ENCODE data around the gene TEAD4.

Gene TEAD4

DNA sequence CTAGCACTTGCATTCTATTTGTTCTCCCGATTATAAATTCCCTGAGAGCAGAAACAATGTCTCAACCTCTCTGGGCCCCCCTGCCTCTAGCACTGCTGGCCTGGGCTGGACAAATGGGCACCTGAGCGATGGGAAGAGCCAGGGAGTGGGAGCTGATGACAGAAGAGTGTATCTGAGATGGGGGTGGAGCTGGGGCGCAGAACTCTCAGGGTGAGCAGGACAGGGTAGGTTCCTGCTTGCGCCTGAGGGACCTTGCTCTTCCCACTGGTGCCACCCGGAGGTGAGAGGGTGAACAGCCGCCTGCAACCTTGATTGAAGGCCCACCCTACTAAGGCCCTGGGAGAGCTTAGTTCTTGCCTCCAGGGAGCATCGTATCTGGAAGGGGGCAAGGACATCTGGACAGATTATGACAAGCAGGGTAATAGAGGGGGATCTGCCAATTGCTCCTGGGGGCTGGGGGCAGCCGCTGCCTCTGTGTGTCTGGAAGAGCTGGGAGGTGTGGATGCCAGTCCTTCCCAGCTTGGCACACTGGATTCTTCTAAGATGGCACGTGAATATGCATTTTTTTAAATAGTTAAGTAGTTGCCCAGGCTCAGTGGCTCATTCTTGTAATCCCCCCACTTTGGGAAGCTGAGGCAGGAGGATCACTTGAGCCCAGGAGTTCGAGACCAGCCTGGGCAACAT, 75.0 kb downstream of the TEAD4 start:
- no peak for DNase-seq

DNA sequence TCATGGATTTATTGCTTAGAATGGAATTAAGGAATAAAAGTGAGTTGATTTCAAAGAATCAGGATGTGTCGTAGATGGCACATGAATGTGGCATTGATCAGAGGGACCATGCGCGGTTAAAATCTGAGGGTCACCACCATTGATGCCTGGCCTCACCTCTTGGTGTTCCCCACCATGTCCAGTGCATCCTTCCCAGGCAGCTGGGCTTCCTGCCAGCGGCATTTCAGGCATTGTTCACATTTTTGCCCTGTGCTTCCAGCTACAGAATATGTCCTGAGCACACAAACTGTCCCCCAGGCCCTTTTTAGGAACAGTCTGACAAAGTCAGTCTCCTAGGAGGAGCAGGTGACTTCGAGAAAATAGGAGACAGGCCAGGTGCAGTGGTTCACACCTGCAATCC, 76.0 kb downstream of the TEAD4 start:
- DNase-seq = no peak

DNA sequence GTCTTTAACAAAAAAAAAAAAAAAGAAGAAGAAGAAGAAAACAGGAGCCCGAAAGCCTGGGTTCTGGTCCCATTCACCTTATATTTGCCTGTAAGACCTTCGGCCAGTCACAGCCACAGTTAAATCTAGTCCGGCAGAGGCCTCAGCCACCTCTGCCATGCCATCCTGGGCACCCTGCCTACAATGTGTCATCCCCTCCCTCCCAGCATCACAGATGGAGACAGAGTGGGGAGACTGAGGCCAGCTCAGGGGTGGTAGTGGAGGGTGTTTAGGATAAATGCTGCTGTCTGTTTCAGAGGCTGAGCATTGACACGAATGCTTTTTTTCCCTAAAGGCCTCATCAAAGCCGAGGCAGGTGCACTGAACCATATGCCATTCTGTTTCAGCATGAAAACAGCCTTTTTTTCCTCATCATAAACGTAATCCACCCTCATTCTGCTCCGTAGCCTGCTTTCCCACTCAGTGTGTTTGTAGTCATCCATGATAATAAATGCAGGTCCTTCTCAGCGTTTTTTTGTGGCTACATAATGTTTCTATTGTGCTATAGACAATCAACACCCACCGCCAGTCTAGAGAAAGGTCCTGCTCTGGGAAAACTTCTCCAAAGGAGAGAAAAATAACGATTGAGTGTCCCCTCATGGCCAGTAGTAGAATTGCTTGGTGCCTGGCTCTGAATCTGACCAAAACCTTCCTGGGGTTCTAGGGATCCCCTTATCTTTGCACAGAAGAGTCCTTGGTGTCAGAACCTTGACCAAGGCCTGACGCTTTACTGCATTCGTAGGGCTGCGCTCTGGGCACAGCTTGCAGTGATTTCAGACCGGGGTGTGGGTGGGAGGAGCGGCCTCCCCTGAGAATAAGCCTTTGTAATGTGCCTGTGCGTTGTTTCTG, 76.9 kb downstream of the TEAD4 start:
- no peak for DNase-seq

DNA sequence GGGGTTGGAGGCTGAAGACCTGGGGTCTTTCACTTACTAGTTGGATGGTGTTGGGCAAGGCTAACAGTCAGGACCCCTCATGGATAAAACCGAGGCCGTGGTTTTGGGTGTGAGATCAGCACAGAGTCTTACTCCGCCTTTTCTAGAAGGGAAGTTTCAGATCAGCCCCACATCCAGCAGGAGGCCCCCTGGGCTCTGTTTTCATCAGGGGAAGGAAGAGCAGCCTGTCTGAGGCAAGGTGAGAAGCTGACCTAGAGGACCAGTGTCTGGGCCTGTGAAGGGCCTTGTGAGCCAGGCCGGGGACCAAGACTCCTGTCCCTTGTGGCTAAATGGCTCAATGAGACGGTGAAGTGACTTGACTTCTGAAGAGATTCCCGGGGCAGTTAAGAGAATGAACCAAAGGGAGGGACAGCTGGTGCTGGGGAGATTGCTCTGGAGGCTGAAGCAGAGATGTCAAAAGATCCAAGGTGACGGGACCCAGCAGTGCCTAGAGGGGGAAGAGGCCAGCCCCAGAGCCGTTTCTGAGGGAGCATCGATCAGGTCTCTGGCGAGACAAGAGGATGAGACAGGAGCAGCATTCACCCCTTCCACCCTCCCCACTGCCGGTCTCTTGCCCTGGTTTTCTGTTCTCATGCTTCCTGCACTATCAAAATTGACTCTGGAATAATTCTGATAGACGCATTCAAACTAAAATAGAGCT, 77.9 kb downstream of the TEAD4 start:
- DNase-seq = no peak

DNA sequence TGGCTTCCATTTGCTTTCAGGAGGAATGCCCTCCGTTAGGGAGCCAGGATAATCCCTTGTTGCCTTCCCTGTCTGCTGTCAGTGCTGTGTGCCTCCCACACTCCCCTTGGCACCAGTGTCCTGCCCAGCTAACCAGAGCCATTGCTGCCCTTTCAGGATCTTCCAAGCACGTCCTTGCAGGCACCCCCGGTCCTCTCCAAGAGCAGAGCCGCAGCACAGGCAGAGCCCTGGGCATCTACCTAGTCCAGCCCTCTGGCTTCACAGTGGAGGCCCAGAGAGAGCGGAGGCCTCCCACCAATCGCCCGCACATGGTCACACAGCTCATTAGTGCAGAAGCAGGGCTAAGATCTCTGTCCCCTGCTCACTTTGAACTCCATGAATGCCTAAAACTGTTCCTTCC, 79.0 kb downstream of the TEAD4 start:
- no peak for DNase-seq

DNA sequence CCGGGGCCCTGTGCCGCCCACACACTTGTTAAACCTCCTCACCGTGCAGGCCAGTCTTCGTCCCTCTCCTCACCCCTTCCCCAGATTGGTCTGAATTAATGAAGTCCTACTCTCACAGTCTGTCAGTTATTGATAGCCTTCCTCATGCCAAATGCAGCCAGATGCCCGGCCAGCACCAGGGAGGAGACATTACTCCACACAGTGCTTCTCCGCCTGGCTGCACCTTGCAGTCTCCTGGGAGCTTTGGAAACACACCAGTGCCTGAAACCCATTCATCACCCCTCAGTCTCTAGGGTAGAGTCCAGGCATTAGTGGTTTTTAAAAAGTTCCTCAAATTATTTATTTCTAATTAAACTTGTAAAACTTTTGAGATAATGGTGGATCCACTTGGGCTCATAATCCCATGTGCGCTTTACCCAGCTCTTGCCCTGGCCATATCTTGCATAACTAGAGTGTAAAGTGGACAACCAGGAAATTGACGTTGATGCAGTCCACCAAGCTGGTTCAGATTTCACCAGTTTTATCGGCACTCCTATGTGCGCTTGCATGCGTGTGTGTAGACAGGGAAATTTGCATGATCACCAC, 79.8 kb downstream of the TEAD4 start:
- DNase-seq = no peak

DNA sequence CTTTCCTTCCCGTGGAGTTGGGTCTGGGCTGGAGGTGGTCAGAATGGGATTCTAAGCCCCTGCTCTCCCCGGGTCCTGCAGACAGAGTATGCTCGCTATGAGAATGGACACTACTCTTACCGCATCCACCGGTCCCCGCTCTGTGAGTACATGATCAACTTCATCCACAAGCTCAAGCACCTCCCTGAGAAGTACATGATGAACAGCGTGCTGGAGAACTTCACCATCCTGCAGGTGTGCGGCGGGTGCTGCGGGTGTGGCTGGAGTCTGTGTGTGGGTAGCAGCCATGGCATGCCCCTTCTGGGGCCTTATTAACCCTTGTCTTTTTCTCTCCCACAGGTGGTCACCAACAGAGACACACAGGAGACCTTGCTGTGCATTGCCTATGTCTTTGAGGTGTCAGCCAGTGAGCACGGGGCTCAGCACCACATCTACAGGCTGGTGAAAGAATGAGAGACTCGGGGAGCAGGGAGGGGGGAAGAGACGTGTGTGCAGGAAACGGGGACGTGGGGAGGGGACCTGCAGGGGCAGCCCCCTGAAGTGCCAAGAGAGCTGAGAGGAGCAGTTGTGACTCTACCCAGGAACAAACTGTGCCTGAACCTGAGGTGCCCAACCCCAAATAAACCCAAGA, 80.9 kb downstream of the TEAD4 start:
- DNase-seq = no peak

DNA sequence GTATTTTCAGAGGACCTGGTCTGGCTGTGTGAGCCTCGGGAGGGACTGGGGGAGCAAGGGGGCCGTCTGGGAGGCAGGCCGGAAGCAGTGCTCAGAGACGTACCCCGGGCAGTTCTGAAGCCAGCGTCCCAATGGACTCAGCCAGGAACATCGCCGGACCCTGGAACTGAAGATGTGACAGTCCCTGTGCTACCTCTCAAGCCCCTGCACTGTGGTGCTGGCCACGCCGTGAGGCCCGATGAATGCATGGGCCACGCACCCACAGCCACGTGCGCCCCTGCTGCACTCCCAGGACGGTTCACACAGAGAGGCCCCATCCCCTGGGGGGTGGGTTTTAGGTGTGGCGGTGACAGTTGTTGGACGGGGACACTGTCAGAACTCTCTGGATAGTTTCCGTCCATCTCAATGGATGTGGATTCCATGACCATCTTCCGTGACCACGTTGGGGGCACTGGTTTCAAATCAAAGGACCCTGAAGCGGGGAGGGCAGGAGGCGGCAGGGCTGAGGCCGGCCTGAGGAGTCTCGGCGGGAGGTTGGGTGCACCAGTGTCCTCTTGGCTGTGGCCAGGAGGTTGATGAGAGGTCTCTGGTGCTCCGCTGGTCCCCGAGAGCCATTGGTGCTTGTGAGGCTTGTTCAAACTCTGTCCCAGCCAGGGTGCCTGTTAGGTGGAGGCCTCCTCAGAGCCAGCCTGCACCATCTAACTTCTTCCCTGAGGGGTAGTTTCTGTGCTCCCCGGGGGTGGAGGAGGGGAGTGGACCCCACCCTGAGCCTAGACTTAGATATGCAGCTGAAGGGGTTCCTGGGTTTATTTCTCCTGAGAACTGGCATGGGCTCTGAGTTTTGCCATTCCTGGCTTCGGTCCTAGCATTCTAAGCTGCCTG, 81.7 kb downstream of the TEAD4 start:
- DNase-seq = no peak

DNA sequence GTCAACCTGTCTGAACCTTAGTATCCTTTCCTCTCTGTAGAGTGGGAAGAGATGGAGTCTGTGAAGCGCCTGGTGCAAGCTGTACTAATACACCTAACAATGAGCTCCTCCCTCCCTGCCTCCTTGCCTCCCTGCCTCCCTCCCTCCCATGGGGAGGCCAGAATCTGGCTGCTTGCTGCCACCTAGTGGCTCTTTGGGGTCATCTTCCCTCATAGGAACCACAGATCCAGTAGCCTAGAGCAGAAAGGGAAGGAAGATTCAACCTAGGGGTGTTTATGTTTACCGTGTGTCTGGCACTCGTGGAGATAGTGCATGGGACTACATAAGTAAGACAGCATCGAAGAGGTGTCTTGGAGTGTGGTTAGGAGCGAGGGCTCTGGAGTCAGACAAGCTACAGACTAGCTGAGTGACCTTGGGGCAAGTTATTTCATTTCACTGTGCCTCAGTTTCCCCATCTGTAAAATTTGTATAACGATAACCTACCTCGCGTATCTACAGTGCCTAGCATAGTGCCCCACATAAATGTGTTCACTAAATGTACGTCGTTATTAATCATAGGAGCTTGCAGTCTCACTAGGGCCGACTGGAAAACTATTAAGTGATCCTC, 82.5 kb downstream of the TEAD4 start:
- no peak for DNase-seq

DNA sequence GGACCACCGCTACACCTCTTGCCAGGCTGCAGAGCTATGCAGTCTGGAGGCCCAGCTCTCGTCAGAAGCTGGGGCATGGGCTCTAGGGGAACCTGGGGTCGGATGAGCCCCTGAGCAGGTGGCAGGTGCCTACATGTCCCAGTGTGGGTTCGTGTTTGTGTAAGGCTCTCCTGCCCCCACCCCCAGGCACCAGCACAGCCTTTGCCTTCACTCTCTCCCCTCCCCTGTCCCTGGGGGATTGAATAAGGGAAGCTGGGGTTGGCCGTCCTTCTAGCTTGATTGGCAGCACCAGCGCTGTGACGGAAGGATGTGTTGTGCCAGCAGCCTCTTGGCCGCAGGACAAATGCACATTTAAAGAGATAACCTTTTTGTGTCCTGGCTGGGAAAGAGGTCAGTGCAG, 83.2 kb downstream of the TEAD4 start:
- DNase-seq = no peak

DNA sequence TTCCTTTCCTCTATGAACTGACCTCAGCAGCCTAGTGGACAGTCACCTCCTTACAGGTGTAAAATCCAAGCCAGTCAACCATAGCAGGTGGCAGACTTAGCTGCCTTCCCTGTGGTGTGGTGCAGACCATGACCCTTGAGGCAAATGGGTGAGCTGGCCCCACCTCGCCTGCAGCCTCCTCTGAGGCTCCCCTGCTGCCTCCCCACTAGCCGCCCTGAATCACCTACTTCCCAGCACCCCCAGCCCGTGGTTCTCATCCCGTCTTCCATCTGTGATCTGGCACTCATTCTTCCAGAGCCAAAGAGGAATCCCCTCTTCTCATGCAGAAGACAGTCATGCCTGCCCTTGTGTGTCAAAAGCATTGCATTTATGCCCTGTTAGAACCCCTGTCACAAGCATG, 83.6 kb downstream of the TEAD4 start:
- DNase-seq = no peak

DNA sequence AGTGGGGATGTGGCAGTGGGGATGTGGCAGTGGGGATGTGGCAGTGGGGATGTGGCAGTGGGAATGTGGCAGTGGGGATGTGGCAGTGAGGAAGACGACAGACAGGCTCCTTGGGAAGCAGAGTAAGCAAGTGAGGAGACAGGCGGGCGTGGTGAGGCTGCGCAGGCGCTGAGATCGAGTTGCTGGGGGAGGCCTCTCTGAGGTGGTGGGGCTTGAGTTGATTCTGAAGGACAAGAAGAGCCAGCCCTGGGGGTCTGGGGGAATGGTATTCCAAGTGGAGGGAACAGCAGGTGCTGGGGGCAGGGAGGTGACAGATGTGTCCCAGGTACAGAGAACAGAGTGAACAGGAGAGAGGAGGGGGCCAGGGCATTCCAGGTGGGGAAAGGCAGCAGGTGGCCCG, 84.2 kb downstream of the TEAD4 start:
- no peak for DNase-seq

DNA sequence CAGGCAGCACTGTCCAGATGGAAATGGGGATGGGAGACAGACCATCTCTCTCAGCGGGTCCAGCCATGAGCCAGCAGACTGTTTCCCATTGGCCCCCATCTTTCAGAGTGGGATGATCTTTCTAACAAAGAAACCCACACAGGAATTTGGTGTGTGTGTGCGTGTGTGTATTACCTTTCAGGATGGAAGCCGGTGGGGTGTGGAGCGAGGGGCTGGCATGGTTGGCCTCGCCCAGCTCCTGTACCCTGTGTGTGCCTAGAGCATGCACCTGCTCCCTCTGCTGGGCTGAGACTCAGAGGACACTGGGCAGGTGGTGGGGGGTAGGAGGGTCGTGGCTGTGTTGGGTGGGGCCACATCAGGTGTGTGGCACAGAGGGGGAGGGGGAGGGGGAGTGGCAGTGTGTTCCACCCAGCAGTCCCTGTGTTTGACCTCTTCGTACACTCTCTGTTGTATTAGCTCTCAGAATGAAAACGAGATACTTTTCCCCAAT, 85.0 kb downstream of the TEAD4 start:
- DNase-seq = no peak

DNA sequence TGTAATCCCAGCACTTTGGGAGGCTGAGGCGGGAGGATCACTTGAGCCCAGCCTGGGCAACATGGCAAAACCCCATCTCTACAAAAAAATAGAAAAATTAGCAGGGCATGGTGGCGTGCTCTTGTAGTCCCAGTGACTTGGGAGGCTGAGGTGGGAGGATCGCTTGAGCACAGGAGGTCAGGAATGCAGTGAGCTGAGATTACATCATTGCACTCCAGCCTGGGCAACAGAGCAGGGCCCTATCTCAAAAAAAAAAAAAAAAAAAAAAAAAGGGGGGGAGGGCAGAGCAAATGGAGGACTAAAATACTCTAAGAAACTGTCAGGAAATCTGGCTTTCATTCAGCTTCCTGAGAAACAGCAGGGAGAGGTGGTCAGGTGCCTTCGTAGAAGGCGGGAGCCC, 86.3 kb downstream of the TEAD4 start:
- no peak for DNase-seq

DNA sequence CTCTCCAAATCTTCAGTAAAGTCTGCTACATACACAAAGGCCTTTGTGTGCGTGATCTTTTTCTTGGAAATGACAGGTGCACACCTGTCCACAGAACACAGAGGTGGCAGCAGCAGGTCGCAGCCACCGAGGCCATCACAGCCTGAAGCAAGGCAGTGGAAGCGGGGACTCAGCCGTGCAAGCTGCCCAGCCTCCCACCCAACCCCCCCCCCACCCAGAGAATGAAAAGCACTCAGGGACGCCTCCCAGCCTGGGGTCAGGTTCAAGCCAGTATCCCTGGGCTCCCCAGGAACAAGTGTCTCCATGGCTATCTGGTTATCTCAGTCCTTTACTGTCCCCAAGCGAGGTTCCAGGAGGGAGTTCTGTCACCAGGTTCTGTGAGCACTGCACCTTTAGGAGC, 86.8 kb downstream of the TEAD4 start:
- no peak for DNase-seq

DNA sequence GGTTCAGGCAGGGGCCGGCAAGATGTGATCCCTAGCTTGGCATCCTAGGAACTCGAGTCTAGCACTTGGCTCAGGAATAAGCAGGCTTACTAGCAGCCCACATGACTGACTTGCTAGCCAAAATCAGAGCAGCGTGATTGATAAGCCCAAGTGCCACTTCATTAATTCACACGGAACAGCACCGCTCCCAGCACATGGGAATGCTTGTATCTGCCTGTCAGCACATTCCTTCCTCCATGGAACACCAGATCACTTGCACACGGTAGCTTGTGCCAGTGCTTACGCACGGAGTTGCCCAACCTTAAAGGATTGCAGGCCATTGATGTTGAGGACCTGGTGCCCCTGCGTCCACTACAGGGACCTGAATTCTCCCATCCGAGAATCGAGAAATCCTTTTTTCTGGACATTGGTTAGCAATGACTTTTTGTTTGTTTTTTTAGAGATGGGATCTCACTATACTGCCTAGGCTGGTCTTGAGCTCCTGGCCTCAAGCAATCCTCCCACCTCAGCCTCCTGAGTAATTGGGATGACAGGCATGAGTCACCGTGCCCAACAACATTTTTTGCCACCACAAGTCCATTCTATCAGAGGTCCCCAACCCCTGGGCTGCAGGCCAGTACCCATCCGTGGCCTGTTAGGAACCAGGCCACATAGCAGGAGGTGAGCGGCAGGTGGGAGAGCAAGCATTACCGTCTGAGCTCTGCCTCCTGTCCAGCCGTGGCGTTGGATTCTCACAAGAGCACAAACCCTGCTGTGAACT, 87.4 kb downstream of the TEAD4 start:
- DNase-seq = no peak

DNA sequence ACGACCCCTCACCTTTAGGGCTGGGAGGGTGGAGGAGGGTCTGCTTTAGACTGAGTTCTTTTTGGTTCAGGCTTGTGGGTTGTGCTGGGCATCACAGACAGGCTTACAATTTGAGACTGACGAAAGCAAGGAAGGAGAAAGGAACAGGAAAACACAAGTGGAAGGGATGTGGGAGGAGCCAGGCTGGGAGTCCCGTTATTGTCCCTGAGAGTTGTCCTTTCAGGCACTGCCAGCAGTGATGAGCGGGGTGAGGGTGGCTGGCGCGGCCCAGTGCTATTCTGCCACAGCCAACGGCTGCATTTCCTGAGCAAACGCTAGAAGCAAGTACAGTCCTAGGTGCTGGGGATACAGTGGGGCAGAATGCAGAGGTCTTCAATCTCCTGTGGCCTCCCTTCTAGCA, 88.8 kb downstream of the TEAD4 start:
- DNase-seq = no peak

DNA sequence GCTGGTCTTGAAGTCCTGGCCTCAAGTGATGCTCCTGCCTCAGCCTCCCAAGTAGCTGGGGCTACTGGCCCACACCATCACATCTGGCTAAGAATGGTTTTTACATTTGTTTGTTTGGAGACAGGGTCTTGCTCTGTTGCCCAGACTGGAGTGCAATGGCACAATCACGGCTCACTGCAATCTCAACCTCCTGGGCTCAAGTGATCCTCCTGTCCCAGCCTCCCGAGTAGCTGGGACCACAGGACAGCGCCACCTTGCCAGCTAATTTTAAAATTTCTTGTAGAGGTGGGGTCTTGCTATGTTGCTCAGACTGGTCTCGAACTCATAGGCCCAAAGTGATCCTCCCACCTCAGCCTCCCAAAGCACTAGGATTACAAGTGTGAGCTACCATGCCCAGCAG, 89.3 kb downstream of the TEAD4 start:
- no peak for DNase-seq

DNA sequence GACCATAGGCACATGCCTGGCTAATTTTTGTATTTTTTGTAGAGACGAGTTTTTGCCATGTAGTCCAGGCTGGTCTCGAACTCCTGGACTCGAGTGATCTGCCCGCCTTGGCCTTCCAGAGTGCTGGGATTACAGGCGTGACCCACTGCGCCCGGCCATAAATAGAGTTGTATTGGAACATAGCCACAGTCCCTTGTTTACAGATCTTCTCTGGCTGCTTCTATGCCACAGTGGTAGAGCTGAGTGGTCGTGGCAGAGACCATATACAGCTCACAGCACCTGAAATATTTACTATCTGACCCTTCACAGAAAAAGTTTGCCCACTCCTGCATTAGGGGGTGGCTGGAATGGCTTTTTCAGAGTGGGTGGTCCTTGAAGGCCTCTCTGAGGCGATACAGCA, 90.0 kb downstream of the TEAD4 start:
- DNase-seq = no peak

DNA sequence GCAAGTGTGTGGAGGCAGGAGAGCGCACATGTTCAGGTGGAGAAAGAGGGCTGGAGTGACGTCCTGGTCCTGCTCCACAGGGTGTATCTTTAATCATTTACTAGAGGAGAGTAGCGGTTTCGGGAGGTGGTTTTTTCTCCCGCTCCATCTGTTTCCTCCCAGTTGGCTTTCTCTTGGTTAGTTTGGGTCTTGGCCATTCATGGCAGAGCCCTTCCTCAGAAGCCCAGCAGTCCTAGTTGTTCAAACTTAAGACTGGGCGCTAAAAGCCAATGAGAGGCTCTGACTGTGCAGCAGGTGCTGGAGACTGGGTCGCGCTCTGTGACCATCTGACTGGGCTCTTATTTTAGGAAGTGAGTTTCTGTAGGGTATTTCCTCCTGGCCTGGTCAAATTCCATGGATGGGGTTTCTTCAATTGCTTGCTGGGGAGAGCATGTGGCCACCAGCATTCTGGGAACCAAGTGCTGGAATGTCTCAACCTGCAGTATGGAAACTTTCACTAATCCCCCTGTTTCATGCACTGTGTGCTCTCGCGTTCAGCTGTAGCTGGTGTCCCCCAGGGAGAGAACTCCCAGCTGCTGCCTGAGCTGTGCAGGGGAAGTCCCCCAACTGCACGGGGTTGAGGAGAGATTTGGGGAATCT, 90.5 kb downstream of the TEAD4 start:
- DNase-seq = no peak

Measured in activated CD4-positive, alpha-beta T cell treated with anti-CD3 and anti-CD28 coated beads for 1 hour (primary cell).